ENCODE results near the gene OLFM2.

DNA sequence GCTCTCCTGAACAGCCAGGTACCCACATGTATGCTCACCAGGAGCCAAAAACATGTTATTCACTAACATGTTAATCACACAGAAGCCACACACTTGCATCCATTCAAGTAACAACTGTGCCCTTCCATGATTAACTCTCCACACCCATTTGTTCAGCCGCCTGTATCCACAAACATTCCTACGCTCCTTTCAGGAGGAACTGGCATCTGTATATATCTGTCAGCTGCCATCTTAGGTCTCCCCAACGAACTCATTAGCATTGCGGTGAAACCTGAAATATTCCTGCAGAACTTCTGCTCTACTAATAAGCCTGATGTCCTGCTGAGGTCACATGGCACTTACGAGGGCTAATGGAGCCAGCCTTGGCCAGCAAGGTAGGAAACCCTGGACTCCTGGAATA lies 33.0 kb downstream of the OLFM2 start:
- TF ChIP-seq, protein P1, sequence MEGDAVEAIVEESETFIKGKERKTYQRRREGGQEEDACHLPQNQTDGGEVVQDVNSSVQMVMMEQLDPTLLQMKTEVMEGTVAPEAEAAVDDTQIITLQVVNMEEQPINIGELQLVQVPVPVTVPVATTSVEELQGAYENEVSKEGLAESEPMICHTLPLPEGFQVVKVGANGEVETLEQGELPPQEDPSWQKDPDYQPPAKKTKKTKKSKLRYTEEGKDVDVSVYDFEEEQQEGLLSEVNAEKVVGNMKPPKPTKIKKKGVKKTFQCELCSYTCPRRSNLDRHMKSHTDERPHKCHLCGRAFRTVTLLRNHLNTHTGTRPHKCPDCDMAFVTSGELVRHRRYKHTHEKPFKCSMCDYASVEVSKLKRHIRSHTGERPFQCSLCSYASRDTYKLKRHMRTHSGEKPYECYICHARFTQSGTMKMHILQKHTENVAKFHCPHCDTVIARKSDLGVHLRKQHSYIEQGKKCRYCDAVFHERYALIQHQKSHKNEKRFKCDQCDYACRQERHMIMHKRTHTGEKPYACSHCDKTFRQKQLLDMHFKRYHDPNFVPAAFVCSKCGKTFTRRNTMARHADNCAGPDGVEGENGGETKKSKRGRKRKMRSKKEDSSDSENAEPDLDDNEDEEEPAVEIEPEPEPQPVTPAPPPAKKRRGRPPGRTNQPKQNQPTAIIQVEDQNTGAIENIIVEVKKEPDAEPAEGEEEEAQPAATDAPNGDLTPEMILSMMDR (IDR thresholded peaks at IDR 0.05 in 8 of 11, conservative IDR thresholded peaks at IDR 0.05 in 3 of 11) = no peak
- no peak for TF ChIP-seq POLR2A (IDR thresholded peaks at IDR 0.05)

All from spleen (tissue), 7 donors.